ENCODE measurements around the gene STT3B. TPM values are rescaled to one million over a fixed set of nuclear protein-coding genes. Genes with fewer than 3 reads are reported as not detected.

Gene STT3B
- total and polyA plus RNA-seq, 2 of the 4 experiments (the other 2 are of a cell fraction), result 45.5 to 86.4 TPM

GRCh38 chr3:31553258-31553657 is 20.5 kb downstream of the STT3B start:
- intact Hi-C loops (cut with micrococcal nuclease) (loop anchor here (5.0 kb wide), 1 partner anchor 214 kb away; no protein-coding TSS in a partner anchor), in situ Hi-C loops (cut with MboI; ENCODE audit: low sequenced_read_pairs) (no loop called here)
- POLR2A ChIA-PET (ENCODE audit: unreplicated experiment), result no interaction called here

More at GRCh38 chr3:31553258-31553657, 20.5 kb downstream of the STT3B start:
- H3K4me3 ChIP-seq (ENCODE audit: insufficient read depth, low read depth, low read length), result no peak overlapping the region
- no peak for ATAC-seq (ENCODE audit: low read depth)
- H4K20me1 ChIP-seq (ENCODE audit: insufficient read depth, low read length), result peaks cover 45% of the 10 kb centered on the region
- no TSS peak for BruUV-seq (replicated peaks)
- H2AFZ ChIP-seq (replicated peaks; ENCODE audit: low read length, poor library complexity), result no peak overlapping the region
- dilution Hi-C loops (cut with HindIII; ENCODE audit: low sequenced_read_pairs, unreplicated experiment), result no loop called here
- H3K56ac ChIP-seq (ENCODE audit: extremely low read depth, insufficient read depth, low read length), result no peak overlapping the region
- no peak overlapping the region for H2AK9ac ChIP-seq (replicated peaks; ENCODE audit: low read depth, low read length, poor library complexity)
- H3K36me3 ChIP-seq (ENCODE audit: control insufficient read depth, insufficient read depth, low read length), result no peaks in the 10 kb centered on the region
- WGBS, 2 experiments (ENCODE audit: extremely low coverage in 2 of 2, insufficient read length in 1 of 2), result no CpG with 5 or more reads among the region's 3 CpGs
- no peak overlapping the region for H3K14ac ChIP-seq (replicated peaks; ENCODE audit: low read depth, low read length)
- no peak overlapping the region for H3K4me2 ChIP-seq (ENCODE audit: low read depth, low read length)
- H3K9ac ChIP-seq (ENCODE audit: low read depth, low read length), result no peak overlapping the region
- H4K8ac ChIP-seq (ENCODE audit: low read depth in 2 of 2, low read length in 2 of 2), result no peak overlapping the region
- peaks cover 9 to 37% of the 10 kb centered on the region in 2 experiments; a peak in 3 of 4 replicates for H3K79me1 ChIP-seq (ENCODE audit: low read depth in 1 of 2, low read length in 2 of 2)
- H3K27ac ChIP-seq (ENCODE audit: insufficient read depth, low read length), result no peak overlapping the region
- H3K27me3 ChIP-seq (ENCODE audit: control insufficient read depth, insufficient read depth, low read length), result no peaks in the 10 kb centered on the region
- H3K18ac ChIP-seq (ENCODE audit: low read depth, low read length), result no peak overlapping the region
- no peak overlapping the region for H4K91ac ChIP-seq (ENCODE audit: insufficient read depth, low read depth, low read length)
- no peak overlapping the region for H2AK5ac ChIP-seq (ENCODE audit: low read depth, low read length)
- no peak overlapping the region for H3K23ac ChIP-seq (ENCODE audit: low read depth, low read length)
- TF ChIP-seq FOS (IDR thresholded peaks at IDR 0.05; ENCODE audit: low read depth, low read length), result no peak
- TF ChIP-seq BHLHE40 (IDR thresholded peaks at IDR 0.05; ENCODE audit: low read depth, low read length), result no peak
- no peak for TF ChIP-seq RFX5 (IDR thresholded peaks at IDR 0.05; ENCODE audit: low read depth, low read length)
- no peak for TF ChIP-seq CEBPB (IDR thresholded peaks at IDR 0.05; ENCODE audit: low read depth, low read length)
- H4K5ac ChIP-seq (ENCODE audit: low read depth, low read length), result no peak overlapping the region
- H2BK120ac ChIP-seq (ENCODE audit: low read depth, low read length), result no peak overlapping the region
- no peak overlapping the region for H2BK20ac ChIP-seq (ENCODE audit: low read depth, low read length)
- no peak overlapping the region for H2BK15ac ChIP-seq (ENCODE audit: low read depth, low read length)
- no peak overlapping the region for H2BK5ac ChIP-seq (ENCODE audit: low read depth, low read length, poor library complexity, severe bottlenecking)
- CTCF ChIA-PET, result interaction anchor here (0.7 kb wide), 1 partner anchor 86 kb away, joined by 3 read pairs; no protein-coding TSS in a partner anchor
- DNase-seq, result no peak
- no peaks in the 10 kb centered on the region for H3K9me1 ChIP-seq (ENCODE audit: insufficient read depth, low read length)
- H3K4me1 ChIP-seq (ENCODE audit: control insufficient read depth, insufficient read depth, low read length), result no peaks in the 10 kb centered on the region
- no peaks in the 10 kb centered on the region for H3K9me3 ChIP-seq (ENCODE audit: control insufficient read depth, insufficient read depth, low read length)
- H3K4ac ChIP-seq (ENCODE audit: low read depth, low read length), result no peak overlapping the region
